ENCODE data around the gene PAPPA2. TPM values are rescaled to one million over a fixed set of nuclear protein-coding genes. Genes with fewer than 3 reads are reported as not detected.

The PAPPA2 gene
- total and polyA plus RNA-seq, 2 of the 8 experiments (the other 6 are each of a cell fraction or from before 2014, with no cell fraction given), result 0.08 to 0.88 TPM

DNA sequence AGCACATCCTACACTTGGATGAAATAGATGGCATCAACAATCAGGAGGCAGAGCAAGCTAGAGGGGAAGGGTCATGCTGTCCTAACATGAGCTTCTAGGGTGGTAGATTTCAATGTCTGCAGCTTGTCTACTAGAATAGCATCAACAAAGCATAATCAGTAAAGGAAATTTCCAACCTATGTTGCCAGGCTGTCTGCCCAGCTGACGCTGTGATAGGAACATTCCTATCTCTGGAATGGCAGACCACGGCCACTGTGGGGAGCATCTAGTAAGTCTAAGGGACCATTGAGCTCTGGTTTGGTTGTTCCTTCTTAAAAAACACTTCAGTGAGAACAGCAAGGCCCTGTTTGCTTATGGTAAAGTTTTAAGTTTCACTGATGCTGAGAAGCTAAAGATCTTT, 206.8 kb downstream of the PAPPA2 start:
- Histone ChIP-seq H2BK5ac (ENCODE audit: low read depth, low read length) (no peak overlapping the region), H3K4me3 (ENCODE audit: extremely low read depth in 1 of 4, insufficient read depth in 2 of 4, low read depth in 3 of 4, low read length in 4 of 4) (no peak overlapping the region), H2BK15ac (ENCODE audit: low read length) (no peak overlapping the region), H2AFZ (ENCODE audit: low read length) (no peak overlapping the region), H4K8ac (ENCODE audit: extremely low read depth, insufficient read depth, low read length) (no peak overlapping the region), H3K18ac (ENCODE audit: extremely low read depth, low read length) (no peak overlapping the region), H3K23ac (ENCODE audit: insufficient read length) (no peak overlapping the region), H3K36me3 (ENCODE audit: control insufficient read depth in 2 of 4, insufficient read depth in 4 of 4, low read length in 3 of 4) (no peaks in the 10 kb centered on the region), H3K9ac (replicated peaks in 1 of 4; ENCODE audit: extremely low read depth in 1 of 4, low read depth in 3 of 4, low read length in 3 of 4) (no peak overlapping the region), H3K4me2 (ENCODE audit: insufficient read depth in 1 of 2, low read depth in 2 of 2, low read length in 2 of 2) (no peak overlapping the region), H3K4me1 (replicated peaks in 1 of 4; ENCODE audit: control insufficient read depth in 3 of 4, insufficient read depth in 4 of 4, low read length in 3 of 4) (no peaks in the 10 kb centered on the region), H4K91ac (replicated peaks; ENCODE audit: insufficient read length, low read length) (no peak overlapping the region), H3K23me2 (ENCODE audit: low read depth, low read length) (no peaks in the 10 kb centered on the region; the same call in 1 of the 2 replicates), H3K27me3 (replicated peaks in 1 of 4; ENCODE audit: control insufficient read depth in 3 of 4, extremely low read depth in 1 of 4, insufficient read depth in 3 of 4, low read length in 3 of 4) (no peaks in the 10 kb centered on the region), H4K5ac (ENCODE audit: insufficient read length, low read depth, low read length) (no peak overlapping the region), H2BK12ac (ENCODE audit: low read depth, low read length) (no peak overlapping the region), H4K20me1 (replicated peaks in 1 of 2; ENCODE audit: control insufficient read depth in 1 of 2, insufficient read depth in 2 of 2, low read length in 2 of 2) (no peaks in the 10 kb centered on the region), H3K14ac (ENCODE audit: insufficient read length) (no peak overlapping the region), H3K56ac (replicated peaks; ENCODE audit: insufficient read length, low read depth, low read length) (no peak overlapping the region), H3K4ac (replicated peaks; ENCODE audit: insufficient read length, low read depth, low read length) (no peak overlapping the region), H3K9me3 (ENCODE audit: insufficient read depth in 2 of 2, low read depth in 1 of 2, low read length in 1 of 2) (no peaks in the 10 kb centered on the region), H3K79me1 (ENCODE audit: low read depth, low read length) (no peaks in the 10 kb centered on the region), H2BK120ac (replicated peaks; ENCODE audit: low read depth, low read length) (no peak overlapping the region), H2BK20ac (ENCODE audit: low read length) (no peak overlapping the region), H2AK5ac (ENCODE audit: low read depth, low read length) (no peak overlapping the region), H3K79me2 (ENCODE audit: control insufficient read depth in 1 of 2, insufficient read depth in 2 of 2, low read length in 2 of 2) (no peaks in the 10 kb centered on the region), H3K27ac (ENCODE audit: low read depth, low read length) (no peak overlapping the region)
- FAIRE-seq (no peak), DNase-seq (ENCODE audit: low read depth in 1 of 2, low spot score in 2 of 2) (no peak)
- no peak for TF ChIP-seq BACH1 (IDR thresholded peaks at IDR 0.05; ENCODE audit: low read length)
- no peak for TF ChIP-seq MAFK (IDR thresholded peaks at IDR 0.05; ENCODE audit: low read depth, low read length)
- ChIA-PET POLR2A (ENCODE audit: partially characterized antibody) (no interaction called here), CTCF (ENCODE audit: partially characterized antibody) (interaction anchor here (0.6 to 4.9 kb wide), 8 partner anchors 11 to 208 kb away, joined by 3 to 33 read pairs (median 4); no protein-coding TSS in a partner anchor)
- 93% methylated on average over 2 of the region's 2 CpGs; no CpG with 5 or more reads in 1 of the 2 experiments for WGBS, 2 experiments (ENCODE audit: extremely low coverage in 1 of 2, insufficient coverage in 1 of 2, insufficient read length in 1 of 2, insufficient replicate concordance in 2 of 2, low coverage in 1 of 2, low lambda C conversion rate in 2 of 2, missing lambda C conversion rate in 1 of 2)
